A549 (cell line): ENCODE measurements around the gene TDRD3.

Experiments
- BHLHE40 ChIP-seq: IDR thresholded peaks from 2 replicates; pipeline ENCODE4 v1.6.1; 2012; ENCODE audit warnings: low read depth, low read length, inconsistent platforms
- ELK1 ChIP-seq: fragments of 150-350 bp; IDR thresholded peaks from 2 replicates; pipeline ENCODE4 v1.6.1; 2014; ENCODE audit warnings: low read depth, mild to moderate bottlenecking, low read length
- HOXB13 ChIP-seq: fragments of 250-450 bp; sonication (Bioruptor Pico); IDR thresholded peaks from 2 replicates; pipeline ENCODE4 v1.5.0; 2020; ENCODE audit warnings: low read depth, mild to moderate bottlenecking, moderate library complexity
- MAFK ChIP-seq: fragments of 450-650 bp; IDR thresholded peaks from 2 replicates; pipeline ENCODE4 v1.6.1; 2014; ENCODE audit not compliant: partially characterized antibody
- NR3C1 ChIP-seq: fragments of >200 bp; sonication (Bioruptor Twin); formaldehyde crosslinking; IDR thresholded peaks from 3 replicates; pipeline ENCODE4 v1.6.1; 2017
- POLR2A ChIP-seq: IDR thresholded peaks from 2 replicates; pipeline ENCODE4 v1.6.1; 2012; ENCODE audit warnings: mild to moderate bottlenecking, low read length
- POLR2AphosphoS2 ChIP-seq: conservative IDR thresholded peaks from 2 replicates; pipeline ENCODE4 v1.6.1; 2012; ENCODE audit warnings: low read length, improper control_type of control experiment, inconsistent platforms
- RAD21 ChIP-seq, 2 experiments: fragments of >200 bp in 1 of 2; sonication (Bioruptor Twin) in 1 of 2; formaldehyde crosslinking in 1 of 2; IDR thresholded peaks in 1 of 2; conservative IDR thresholded peaks in 1 of 2; 2 replicates in 1 of 2; 3 replicates in 1 of 2; pipeline ENCODE4 v1.6.1; 2012 to 2018; ENCODE audit warnings: inconsistent platforms in 1 of 2
- RCOR1 ChIP-seq: fragments of 150-350 bp; IDR thresholded peaks from 2 replicates; pipeline ENCODE4 v1.6.1; 2014; ENCODE audit warnings: antibody characterized with exemption, low read length, low read depth
- SMC3 ChIP-seq: fragments of >200 bp; sonication (Bioruptor Twin); formaldehyde crosslinking; IDR thresholded peaks from 3 replicates; pipeline ENCODE4 v1.6.1; 2018; ENCODE audit warnings: inconsistent platforms
- TF ChIP-seq, protein P1 (sequence below): IDR thresholded peaks from 2 replicates; pipeline ENCODE4 v1.6.1; 2012
- TF ChIP-seq, protein P2 (sequence below): fragments of >200 bp; sonication (Bioruptor Twin); formaldehyde crosslinking; IDR thresholded peaks from 3 replicates; pipeline ENCODE4 v1.5.1; 2016
- TF ChIP-seq, protein P3 (sequence below): fragments of 200-600 bp; sonication (generic); IDR thresholded peaks from 2 replicates; pipeline ENCODE4 v1.6.1; 2016; ENCODE audit warnings: antibody characterized with exemption, mild to moderate bottlenecking, moderate library complexity
- TF ChIP-seq, protein P4 (sequence below): fragments of 250-450 bp; sonication (Bioruptor Pico); IDR thresholded peaks from 2 replicates; pipeline ENCODE4 v1.5.0; 2021; ENCODE audit warnings: mild to moderate bottlenecking, moderate library complexity, borderline replicate concordance

GRCh38 chr13:60482012-60482411, 85.0 kb downstream of the TDRD3 start:
- TF ChIP-seq RAD21 (conservative IDR thresholded peaks at IDR 0.05 in 1 of 2, IDR thresholded peaks at IDR 0.05 in 1 of 2) (no peak), MAFK (no peak), POLR2A (no peak), NR3C1 (no peak), POLR2AphosphoS2 (no peak), RCOR1 (no peak), HOXB13 (no peak), ELK1 (no peak), BHLHE40 (no peak), SMC3 (no peak)
- TF ChIP-seq, protein P1, sequence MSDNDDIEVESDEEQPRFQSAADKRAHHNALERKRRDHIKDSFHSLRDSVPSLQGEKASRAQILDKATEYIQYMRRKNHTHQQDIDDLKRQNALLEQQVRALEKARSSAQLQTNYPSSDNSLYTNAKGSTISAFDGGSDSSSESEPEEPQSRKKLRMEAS = no peak
- TF ChIP-seq, protein P2, sequence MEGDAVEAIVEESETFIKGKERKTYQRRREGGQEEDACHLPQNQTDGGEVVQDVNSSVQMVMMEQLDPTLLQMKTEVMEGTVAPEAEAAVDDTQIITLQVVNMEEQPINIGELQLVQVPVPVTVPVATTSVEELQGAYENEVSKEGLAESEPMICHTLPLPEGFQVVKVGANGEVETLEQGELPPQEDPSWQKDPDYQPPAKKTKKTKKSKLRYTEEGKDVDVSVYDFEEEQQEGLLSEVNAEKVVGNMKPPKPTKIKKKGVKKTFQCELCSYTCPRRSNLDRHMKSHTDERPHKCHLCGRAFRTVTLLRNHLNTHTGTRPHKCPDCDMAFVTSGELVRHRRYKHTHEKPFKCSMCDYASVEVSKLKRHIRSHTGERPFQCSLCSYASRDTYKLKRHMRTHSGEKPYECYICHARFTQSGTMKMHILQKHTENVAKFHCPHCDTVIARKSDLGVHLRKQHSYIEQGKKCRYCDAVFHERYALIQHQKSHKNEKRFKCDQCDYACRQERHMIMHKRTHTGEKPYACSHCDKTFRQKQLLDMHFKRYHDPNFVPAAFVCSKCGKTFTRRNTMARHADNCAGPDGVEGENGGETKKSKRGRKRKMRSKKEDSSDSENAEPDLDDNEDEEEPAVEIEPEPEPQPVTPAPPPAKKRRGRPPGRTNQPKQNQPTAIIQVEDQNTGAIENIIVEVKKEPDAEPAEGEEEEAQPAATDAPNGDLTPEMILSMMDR = no peak
- TF ChIP-seq, protein P3, sequence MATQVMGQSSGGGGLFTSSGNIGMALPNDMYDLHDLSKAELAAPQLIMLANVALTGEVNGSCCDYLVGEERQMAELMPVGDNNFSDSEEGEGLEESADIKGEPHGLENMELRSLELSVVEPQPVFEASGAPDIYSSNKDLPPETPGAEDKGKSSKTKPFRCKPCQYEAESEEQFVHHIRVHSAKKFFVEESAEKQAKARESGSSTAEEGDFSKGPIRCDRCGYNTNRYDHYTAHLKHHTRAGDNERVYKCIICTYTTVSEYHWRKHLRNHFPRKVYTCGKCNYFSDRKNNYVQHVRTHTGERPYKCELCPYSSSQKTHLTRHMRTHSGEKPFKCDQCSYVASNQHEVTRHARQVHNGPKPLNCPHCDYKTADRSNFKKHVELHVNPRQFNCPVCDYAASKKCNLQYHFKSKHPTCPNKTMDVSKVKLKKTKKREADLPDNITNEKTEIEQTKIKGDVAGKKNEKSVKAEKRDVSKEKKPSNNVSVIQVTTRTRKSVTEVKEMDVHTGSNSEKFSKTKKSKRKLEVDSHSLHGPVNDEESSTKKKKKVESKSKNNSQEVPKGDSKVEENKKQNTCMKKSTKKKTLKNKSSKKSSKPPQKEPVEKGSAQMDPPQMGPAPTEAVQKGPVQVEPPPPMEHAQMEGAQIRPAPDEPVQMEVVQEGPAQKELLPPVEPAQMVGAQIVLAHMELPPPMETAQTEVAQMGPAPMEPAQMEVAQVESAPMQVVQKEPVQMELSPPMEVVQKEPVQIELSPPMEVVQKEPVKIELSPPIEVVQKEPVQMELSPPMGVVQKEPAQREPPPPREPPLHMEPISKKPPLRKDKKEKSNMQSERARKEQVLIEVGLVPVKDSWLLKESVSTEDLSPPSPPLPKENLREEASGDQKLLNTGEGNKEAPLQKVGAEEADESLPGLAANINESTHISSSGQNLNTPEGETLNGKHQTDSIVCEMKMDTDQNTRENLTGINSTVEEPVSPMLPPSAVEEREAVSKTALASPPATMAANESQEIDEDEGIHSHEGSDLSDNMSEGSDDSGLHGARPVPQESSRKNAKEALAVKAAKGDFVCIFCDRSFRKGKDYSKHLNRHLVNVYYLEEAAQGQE = no peak
- TF ChIP-seq, protein P4, sequence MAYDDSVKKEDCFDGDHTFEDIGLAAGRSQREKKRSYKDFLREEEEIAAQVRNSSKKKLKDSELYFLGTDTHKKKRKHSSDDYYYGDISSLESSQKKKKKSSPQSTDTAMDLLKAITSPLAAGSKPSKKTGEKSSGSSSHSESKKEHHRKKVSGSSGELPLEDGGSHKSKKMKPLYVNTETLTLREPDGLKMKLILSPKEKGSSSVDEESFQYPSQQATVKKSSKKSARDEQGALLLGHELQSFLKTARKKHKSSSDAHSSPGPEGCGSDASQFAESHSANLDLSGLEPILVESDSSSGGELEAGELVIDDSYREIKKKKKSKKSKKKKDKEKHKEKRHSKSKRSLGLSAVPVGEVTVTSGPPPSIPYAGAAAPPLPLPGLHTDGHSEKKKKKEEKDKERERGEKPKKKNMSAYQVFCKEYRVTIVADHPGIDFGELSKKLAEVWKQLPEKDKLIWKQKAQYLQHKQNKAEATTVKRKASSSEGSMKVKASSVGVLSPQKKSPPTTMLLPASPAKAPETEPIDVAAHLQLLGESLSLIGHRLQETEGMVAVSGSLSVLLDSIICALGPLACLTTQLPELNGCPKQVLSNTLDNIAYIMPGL (CRISPR knock-in tag) = no peak
